ENCODE results near the gene RIC1. TPM values are rescaled to one million over a fixed set of nuclear protein-coding genes. Genes with fewer than 3 reads are reported as not detected.

The RIC1 gene
- total and polyA plus RNA-seq, 2 of the 4 experiments (the other 2 are of a cell fraction), result 28.8 to 76.9 TPM

- no peak overlapping the region for H3K4me2 ChIP-seq (ENCODE audit: low read depth, low read length)
- H3K27me3 ChIP-seq (ENCODE audit: control insufficient read depth, insufficient read depth, low read length), result no peaks in the 10 kb centered on the region
- H3K79me1 ChIP-seq (ENCODE audit: low read depth in 1 of 2, low read length in 2 of 2), result peaks cover 4% of the 10 kb centered on the region in 2 experiments; a peak in 2 of 4 replicates
- peaks cover 36% of the 10 kb centered on the region for H3K36me3 ChIP-seq (ENCODE audit: control insufficient read depth, insufficient read depth, low read length)
- H2AK9ac ChIP-seq (replicated peaks; ENCODE audit: low read depth, low read length, poor library complexity), result no peak overlapping the region
- no peak overlapping the region for H4K8ac ChIP-seq (ENCODE audit: low read depth in 2 of 2, low read length in 2 of 2)
- no peaks in the 10 kb centered on the region for H3K4me1 ChIP-seq (ENCODE audit: control insufficient read depth, insufficient read depth, low read length)
- H3K14ac ChIP-seq (replicated peaks; ENCODE audit: low read depth, low read length), result no peak overlapping the region
- CTCF ChIA-PET, result interaction anchor here (0.7 kb wide), 1 partner anchor 31 kb away, joined by 3 read pairs; no protein-coding TSS in a partner anchor
- DNase-seq, result no peak
- BruUV-seq (replicated peaks), result no TSS peak
- H2AFZ ChIP-seq (replicated peaks; ENCODE audit: low read length, poor library complexity), result no peak overlapping the region
- H3K27ac ChIP-seq (ENCODE audit: insufficient read depth, low read length), result no peak overlapping the region
- no peak overlapping the region for H2BK120ac ChIP-seq (ENCODE audit: low read depth, low read length)
- no peak overlapping the region for H2BK15ac ChIP-seq (ENCODE audit: low read depth, low read length)
- no peak overlapping the region for H4K91ac ChIP-seq (ENCODE audit: insufficient read depth, low read depth, low read length)
- H3K23ac ChIP-seq (ENCODE audit: low read depth, low read length), result no peak overlapping the region
- POLR2A ChIA-PET (ENCODE audit: unreplicated experiment), result no interaction called here
- no peak for ATAC-seq (ENCODE audit: low read depth)
- H3K9ac ChIP-seq (ENCODE audit: low read depth, low read length), result no peak overlapping the region
- H2BK5ac ChIP-seq (ENCODE audit: low read depth, low read length, poor library complexity, severe bottlenecking), result no peak overlapping the region
- no CpG with 5 or more reads among the region's 1 CpG for WGBS, 2 experiments (ENCODE audit: extremely low coverage in 2 of 2, insufficient read length in 1 of 2)
- no peak overlapping the region for H2BK20ac ChIP-seq (ENCODE audit: low read depth, low read length)
- H3K18ac ChIP-seq (ENCODE audit: low read depth, low read length), result no peak overlapping the region
- no peak overlapping the region for H3K4ac ChIP-seq (ENCODE audit: low read depth, low read length)
- in situ Hi-C loops (cut with MboI; ENCODE audit: low sequenced_read_pairs) (no loop called here), dilution Hi-C loops (cut with HindIII; ENCODE audit: low sequenced_read_pairs, unreplicated experiment) (no loop called here), intact Hi-C loops (cut with micrococcal nuclease) (no loop called here)
- H3K4me3 ChIP-seq (ENCODE audit: insufficient read depth, low read depth, low read length), result no peak overlapping the region
- H4K5ac ChIP-seq (ENCODE audit: low read depth, low read length), result no peak overlapping the region
- no peak overlapping the region for H2AK5ac ChIP-seq (ENCODE audit: low read depth, low read length)
- H3K9me1 ChIP-seq (ENCODE audit: insufficient read depth, low read length), result no peaks in the 10 kb centered on the region
- no peak for TF ChIP-seq RFX5 (IDR thresholded peaks at IDR 0.05; ENCODE audit: low read depth, low read length)
- TF ChIP-seq FOS (IDR thresholded peaks at IDR 0.05; ENCODE audit: low read depth, low read length), result no peak
- TF ChIP-seq MAZ (IDR thresholded peaks at IDR 0.05; ENCODE audit: borderline replicate concordance, low read depth, low read length), result no peak
- TF ChIP-seq POLR2A (IDR thresholded peaks at IDR 0.05; ENCODE audit: low read depth, low read length), result no peak
- H3K56ac ChIP-seq (ENCODE audit: extremely low read depth, insufficient read depth, low read length), result no peak overlapping the region
- no peaks in the 10 kb centered on the region for H4K20me1 ChIP-seq (ENCODE audit: insufficient read depth, low read length)
- H3K9me3 ChIP-seq (ENCODE audit: control insufficient read depth, insufficient read depth, low read length), result no peaks in the 10 kb centered on the region
These were observed 121.7 kb downstream of the RIC1 start for GRCh38 chr9:5750569-5750968.
